BJ (cell line): Measurements from ENCODE around the gene LIG3. TPM values are rescaled to one million over a fixed set of nuclear protein-coding genes. Genes with fewer than 3 reads are reported as not detected.
"Not testable (repeated sequence)": the region's sequence is repeated elsewhere in the genome, so short reads cannot be mapped to it uniquely, and the experiment has no call there.

Experiments used
- CTCF ChIA-PET: fragments of 350-600 bp; formaldehyde crosslinking; extraction: SDS; loops from one replicate; lab custom pipeline; 2021; ENCODE audit warnings: antibody characterized with exemption, inconsistent platforms; lab: Yijun Ruan, JAX
- POLR2A ChIA-PET: fragments of 300-600 bp; sonication (Branson Sonifier 250); formaldehyde crosslinking; extraction: SDS; loops from one replicate; lab custom pipeline; 2021; ENCODE audit warnings: antibody characterized with exemption; lab: Charles Lee
- DNase-seq: peaks from one replicate; pipeline ENCODE4 v3.0.0-alpha.2; 2011; ENCODE audit warnings: low read depth
- H3K27me3 ChIP-seq: 2 replicates; pipeline ENCODE4 v1.6.0; 2011; ENCODE audit warnings: low read length; ENCODE audit not compliant: control insufficient read depth, insufficient read depth
- H3K36me3 ChIP-seq: 2 replicates; pipeline ENCODE4 v1.5.1; 2011; ENCODE audit warnings: low read length; ENCODE audit not compliant: control insufficient read depth, insufficient read depth
- H3K4me3 ChIP-seq: 2 replicates; pipeline ENCODE4 v1.5.1; 2011; ENCODE audit warnings: low read depth, mild to moderate bottlenecking, control low read depth, low read length
- polyA minus RNA-seq: library from RNA; depleted of rRNA, polyadenylated mRNA; stranded (reverse); fragments of >200 nt; gene quantifications from 2 replicates; pipeline ENCODE4 v1.2.3, GENCODE V29; 2011; rRNA and poly(A)+ RNA removed
- polyA plus RNA-seq: library from polyadenylated mRNA; depleted of rRNA; stranded (reverse); fragments of >200 nt; gene quantifications from 2 replicates; pipeline ENCODE4 v1.2.3, GENCODE V29; 2011; rRNA removed
- TF ChIP-seq, protein P1 (sequence below): IDR thresholded peaks from 2 replicates; pipeline ENCODE4 v1.5.1; 2011; ENCODE audit warnings: low read depth, mild to moderate bottlenecking, control low read depth, inconsistent platforms, low read length, moderate library complexity; ENCODE audit not compliant: insufficient read depth

Gene LIG3
- polyA plus RNA-seq (24.0 and 31.1 TPM in 2 replicates), polyA minus RNA-seq (43.8 and 65.9 TPM in 2 replicates)

DNA sequence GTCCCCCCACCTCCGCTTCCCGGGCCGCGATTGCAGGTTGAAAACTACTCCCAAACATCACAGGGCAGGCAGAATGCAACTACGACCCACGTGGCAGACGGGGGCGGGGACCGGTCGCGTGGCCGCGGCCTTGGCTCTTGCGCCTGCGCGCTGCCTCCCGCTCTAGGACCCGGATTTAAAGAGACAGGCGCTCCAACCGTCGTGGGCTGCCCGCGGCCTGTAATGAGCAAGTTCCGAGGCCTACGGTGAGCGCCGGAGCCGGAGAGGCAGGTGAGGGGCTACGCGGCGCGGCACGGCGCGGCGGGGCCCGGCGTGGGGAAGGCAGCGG is at the start of gene LIG3:
LIG3 (plus strand) TSS at position 160 of the 328 bp plus-strand sequence. CDS start 2,494 bp downstream, outside the sequence.
- TF ChIP-seq, protein P1, sequence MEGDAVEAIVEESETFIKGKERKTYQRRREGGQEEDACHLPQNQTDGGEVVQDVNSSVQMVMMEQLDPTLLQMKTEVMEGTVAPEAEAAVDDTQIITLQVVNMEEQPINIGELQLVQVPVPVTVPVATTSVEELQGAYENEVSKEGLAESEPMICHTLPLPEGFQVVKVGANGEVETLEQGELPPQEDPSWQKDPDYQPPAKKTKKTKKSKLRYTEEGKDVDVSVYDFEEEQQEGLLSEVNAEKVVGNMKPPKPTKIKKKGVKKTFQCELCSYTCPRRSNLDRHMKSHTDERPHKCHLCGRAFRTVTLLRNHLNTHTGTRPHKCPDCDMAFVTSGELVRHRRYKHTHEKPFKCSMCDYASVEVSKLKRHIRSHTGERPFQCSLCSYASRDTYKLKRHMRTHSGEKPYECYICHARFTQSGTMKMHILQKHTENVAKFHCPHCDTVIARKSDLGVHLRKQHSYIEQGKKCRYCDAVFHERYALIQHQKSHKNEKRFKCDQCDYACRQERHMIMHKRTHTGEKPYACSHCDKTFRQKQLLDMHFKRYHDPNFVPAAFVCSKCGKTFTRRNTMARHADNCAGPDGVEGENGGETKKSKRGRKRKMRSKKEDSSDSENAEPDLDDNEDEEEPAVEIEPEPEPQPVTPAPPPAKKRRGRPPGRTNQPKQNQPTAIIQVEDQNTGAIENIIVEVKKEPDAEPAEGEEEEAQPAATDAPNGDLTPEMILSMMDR: no peak
- no peaks in the 10 kb centered on the region for H3K27me3 ChIP-seq
- no peaks in the 10 kb centered on the region for H3K36me3 ChIP-seq
- DNase-seq: peak; percentile 59
- POLR2A ChIA-PET: interaction anchor here (0.7 to 1.1 kb wide), 2 partner anchors 19 to 597 kb away, joined by 3 to 4 read pairs; partner anchors contain the start of genes CCT6B and ZNF830
- peak within 1 kb of the TSS; percentile 79 for H3K4me3 ChIP-seq
- CTCF ChIA-PET: interaction anchor here (0.7 to 2.7 kb wide), 6 partner anchors 39 to 560 kb away, joined by 3 to 11 read pairs (median 4); partner anchors contain the start of genes NLE1 and RAD51D

DNA sequence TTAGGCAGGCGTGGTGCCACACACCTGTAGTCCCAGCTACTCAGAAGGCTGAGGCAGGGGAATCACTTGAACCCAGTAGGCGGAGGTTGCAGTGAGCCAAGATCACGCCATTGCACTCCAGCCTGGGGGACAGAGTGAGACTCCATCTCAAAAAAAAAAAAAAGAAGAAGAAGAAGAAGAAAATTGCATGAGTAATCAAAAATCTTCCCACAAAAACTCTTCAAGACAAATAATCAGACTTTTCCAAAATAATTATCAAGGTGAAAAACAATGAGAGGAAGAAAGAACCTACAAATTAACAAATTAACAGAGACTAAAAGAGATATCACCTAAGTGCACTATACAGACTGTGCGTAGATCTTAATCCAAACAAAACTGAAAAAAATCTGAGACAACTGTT is 29.5 kb upstream of the LIG3 start:
- H3K27me3 ChIP-seq, H3K36me3 ChIP-seq, POLR2A ChIA-PET, H3K4me3 ChIP-seq, DNase-seq, CTCF ChIA-PET: not testable (repeated sequence)

DNA sequence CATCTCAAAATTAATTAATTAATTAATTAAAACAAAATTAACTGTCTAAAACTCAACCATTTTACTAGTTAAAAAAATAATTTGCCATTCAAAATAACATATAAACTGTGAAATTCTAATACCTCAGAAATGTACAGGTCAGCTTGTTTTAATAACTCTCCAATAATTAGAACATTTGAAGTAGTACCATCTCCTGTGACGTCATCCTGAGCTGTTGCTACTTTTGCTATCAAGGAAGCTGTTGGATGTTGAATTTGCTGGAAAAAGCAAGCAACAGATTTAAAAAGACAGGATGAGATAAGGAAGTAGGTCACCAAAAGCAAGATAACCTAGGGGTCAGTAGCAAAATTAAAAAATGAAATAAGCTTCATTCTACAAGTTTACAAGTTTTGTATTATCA is 21.9 kb upstream of the LIG3 start:
- Histone ChIP-seq H3K27me3 (no peaks in the 10 kb centered on the region), H3K4me3 (no peak overlapping the region), H3K36me3 (no peaks in the 10 kb centered on the region)
- DNase-seq: no peak
- ChIA-PET POLR2A (no interaction called here), CTCF (no interaction called here)
- TF ChIP-seq, protein P1: no peak

DNA sequence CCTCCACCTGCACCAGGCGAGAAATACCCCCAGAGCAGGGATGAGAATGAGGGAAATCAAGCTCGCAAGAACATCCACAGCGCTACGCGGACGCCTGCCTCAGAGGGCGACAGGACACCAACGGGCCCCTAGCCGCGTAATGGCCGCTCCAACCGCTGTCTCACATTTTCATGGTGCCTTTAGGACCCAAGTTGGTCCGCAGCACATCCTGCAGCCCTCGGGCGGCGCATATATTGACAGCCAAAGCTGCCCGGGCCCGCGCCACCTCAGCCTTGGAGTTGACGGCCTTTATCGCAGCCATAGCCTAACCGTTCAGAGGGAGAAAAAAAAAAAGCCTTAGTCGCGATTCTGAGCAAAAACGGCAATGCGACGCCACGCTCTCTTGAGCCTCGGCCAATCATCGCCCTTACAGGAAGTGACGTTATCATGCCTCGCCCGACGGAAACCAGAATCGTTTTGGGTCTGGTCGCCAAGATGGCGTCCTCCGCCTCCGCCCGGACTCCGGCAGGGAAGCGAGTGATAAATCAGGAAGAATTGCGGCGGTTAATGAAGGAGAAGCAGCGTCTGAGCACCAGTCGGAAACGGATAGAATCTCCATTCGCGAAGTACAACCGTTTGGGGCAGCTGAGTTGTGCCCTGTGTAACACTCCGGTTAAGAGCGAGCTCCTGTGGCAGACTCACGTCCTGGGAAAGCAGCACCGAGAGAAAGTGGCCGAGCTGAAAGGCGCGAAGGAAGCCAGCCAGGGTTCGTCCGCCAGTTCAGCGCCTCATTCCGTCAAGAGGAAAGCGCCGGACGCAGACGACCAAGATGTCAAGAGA is 19.0 kb upstream of the LIG3 start, which contains the start of the genes CCT6B and ZNF830:
CCT6B (minus strand) TSS at position 368 of the 819 bp plus-strand sequence; CDS start at position 301, 67 bp downstream.
ZNF830 (plus strand) TSS at position 448 of the 819 bp plus-strand sequence; CDS start at position 475, 27 bp downstream.
- ChIA-PET POLR2A (interaction anchor here (0.7 to 1.0 kb wide), 3 partner anchors 20 to 711 kb away, joined by 3 to 4 read pairs (median 3); no protein-coding TSS in a partner anchor), CTCF (interaction anchor here (1.3 kb wide), 1 partner anchor 8 kb away, joined by 3 read pairs; no protein-coding TSS in a partner anchor)
- 0 out of 2 replicates have a peak, but pooled peaks cover 1% of the 10 kb centered on the region for H3K36me3 ChIP-seq
- DNase-seq: peak; percentile 67
- peak within 1 kb of the TSS; percentile 77 for H3K4me3 ChIP-seq
- TF ChIP-seq, protein P1: no peak
- no peaks in the 10 kb centered on the region for H3K27me3 ChIP-seq

DNA sequence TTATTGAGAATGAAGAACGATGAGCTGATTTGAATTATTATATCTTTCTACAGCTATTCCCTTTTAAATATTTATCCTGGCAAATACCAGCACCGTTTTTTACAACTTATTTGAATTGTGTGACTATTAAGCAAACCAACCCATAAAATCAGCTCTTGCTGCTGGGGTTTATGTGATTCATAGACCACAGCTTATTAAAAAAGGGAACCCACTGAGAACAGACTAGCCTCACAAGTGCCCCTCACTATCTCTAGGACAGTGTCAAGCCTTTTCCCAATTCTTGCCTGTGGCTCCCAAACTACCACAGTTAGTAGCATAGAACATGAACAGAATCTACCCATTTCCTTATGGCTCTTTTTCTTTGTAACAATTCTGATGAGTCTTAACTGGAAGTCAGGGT is 6.1 kb upstream of the LIG3 start:
- Histone ChIP-seq H3K27me3 (no peaks in the 10 kb centered on the region), H3K4me3 (no peak overlapping the region), H3K36me3 (no peaks in the 10 kb centered on the region)
- TF ChIP-seq, protein P1: no peak
- CTCF ChIA-PET: interaction anchor here (0.7 to 1.9 kb wide), 2 partner anchors 9 to 146 kb away, joined by 3 to 7 read pairs; partner anchors contain the start of gene RAD51D
- POLR2A ChIA-PET: no interaction called here
- no peak for DNase-seq
